ENCODE results near the gene MTHFR.

MTHFR gene

DNA sequence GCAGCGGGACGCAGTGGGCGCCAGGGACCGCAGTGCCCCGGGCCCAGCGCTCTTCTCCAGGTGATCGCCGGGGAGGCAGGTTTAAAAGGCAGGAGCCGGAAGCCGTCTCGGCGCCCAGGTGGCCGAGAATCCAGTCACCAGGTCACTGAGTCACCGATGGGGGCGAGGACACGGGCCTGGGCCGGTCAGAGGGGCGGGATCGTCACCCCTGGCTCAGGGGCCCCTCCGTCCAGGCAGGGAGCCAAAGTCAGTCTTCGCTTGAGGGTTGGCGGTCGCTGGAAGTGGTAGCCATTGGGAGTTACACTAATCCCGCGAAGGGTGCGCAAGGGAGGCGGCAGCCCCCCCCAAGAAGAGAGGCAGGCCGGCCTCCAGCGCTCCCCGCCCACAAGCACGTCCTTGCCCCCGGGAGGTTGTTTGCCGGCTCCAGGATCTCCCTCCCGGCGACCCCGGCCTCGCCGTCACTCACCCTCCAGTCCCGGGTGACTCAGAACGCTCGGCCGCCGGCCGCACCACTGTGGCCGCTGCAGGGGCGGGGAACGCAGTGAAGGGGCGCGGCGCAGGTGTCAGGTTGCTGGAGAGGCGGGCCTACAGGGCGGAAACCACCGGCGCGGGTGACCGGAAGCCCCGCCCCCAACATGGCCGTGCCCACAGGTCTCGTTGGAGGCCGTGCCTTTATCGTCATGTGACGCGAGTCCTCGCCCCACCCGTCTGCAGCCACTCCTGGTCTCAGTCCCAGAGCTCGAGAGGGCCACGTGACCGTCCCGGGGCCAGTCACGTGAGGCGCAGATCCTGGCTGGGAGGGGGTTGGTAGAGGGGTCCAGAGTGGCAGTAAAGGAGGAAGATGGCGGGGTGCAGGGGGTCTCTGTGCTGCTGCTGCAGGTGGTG, at the start of gene MTHFR, which contains the start of gene CLCN6:
Gene MTHFR, minus strand, starts transcription at position 543 of the 885 bp plus-strand sequence. CDS start 2,848 bp downstream, outside the sequence.
Gene CLCN6, plus strand, starts transcription at position 770 of the 885 bp plus-strand sequence. Its CDS starts 72 bp downstream, at position 842.
- peak; percentile 95 to 96 for DNase-seq (ENCODE audit: low read depth in 2 of 2)

DNA sequence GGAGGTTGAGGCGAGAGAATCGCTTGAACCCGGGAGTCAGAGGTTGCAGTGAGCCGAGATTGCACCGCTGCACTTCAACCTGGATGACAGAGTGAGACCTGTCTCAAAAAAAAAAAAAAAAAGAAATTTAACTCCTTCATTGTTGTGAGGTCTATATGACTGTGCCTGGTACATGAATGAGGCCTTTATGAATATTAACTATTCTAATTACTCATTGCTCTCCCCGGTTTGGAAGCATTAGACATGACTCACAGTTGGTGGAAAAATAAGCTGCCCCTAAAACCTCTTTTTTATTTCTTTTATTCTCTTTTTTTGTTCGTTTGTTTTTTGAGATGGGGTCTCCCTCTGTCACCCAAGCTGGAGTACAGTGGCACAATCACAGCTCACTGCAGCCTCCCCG, 49.7 kb upstream of the MTHFR start:
- DNase-seq (ENCODE audit: low read depth in 2 of 2), result no peak

DNA sequence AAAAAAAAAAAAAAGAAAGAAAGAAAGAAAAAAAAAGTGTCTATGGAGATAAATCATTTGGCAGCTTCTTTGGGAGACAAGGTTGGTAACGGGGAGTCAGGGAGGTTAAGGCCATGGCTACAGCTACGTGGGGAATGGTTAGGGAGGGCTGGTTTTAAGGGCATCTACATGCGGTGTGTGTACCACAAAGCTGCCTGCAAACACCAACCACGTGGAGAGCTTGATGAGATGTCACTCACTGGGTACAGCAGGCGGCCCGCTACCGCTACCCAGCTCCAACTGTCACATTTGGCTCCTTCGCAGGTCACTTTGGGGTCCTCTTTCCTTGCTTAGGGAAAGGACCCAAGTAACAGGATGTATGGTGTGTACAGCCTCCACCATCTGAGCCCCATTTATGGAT, 48.8 kb upstream of the MTHFR start:
- no peak for DNase-seq (ENCODE audit: low read depth in 2 of 2)

DNA sequence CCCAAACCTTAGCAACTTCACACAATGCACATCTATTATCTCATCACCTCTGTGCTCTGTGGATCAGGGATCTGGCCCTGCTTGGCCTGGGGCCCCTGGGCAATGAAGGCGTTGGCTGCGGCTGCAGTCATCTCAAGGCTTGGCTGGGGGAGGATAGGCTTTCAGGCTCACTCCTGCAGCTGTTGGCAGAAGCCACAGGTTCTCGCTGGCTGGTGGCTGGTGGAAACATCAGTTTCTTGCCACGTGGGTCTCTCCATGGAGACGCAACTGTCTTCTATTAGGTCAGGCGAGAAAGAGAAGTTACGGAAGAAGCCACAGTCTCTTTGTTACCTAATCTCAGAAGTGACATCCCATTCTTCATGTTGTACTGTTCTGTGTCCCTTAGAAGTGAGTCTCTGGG, 45.4 kb upstream of the MTHFR start:
- no peak for DNase-seq (ENCODE audit: low read depth in 2 of 2)

DNA sequence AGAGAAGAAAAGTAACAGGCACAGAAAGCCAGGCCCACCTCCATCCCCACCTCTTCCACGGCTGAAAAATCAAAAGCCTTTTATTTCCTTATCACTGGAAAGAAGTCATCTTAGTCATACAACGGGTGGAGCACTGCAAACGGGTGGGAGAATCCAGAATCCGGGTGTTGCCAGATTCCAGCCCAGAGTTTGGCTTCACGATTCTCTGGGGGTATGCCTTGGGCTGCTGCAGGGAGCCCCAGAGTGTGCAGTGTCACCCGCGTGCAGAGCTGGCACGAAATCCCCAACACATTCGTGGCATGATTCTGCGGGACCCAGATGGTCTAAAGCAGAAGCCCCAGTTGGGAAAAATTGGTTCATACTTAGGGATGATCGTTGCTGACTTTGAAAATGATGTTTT, 44.4 kb upstream of the MTHFR start:
- no peak for DNase-seq (ENCODE audit: low read depth in 2 of 2)

DNA sequence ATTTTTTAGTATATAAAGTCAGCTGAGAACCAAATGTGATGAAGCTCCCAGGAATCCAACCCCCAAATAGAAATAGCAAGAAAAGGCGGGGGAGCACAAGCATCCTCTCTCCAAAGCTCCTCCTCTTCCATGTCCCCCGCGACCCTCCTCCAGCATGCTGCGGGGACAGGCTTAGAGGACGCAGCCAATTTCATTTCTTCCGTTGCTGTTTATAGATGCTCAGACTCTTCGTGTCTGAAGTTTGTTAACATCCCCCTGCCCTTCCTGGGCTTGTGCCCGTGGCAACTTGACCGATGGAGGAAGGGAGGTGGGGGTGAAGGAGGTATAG, 42.6 kb upstream of the MTHFR start:
- no peak for DNase-seq (ENCODE audit: low read depth in 2 of 2)

DNA sequence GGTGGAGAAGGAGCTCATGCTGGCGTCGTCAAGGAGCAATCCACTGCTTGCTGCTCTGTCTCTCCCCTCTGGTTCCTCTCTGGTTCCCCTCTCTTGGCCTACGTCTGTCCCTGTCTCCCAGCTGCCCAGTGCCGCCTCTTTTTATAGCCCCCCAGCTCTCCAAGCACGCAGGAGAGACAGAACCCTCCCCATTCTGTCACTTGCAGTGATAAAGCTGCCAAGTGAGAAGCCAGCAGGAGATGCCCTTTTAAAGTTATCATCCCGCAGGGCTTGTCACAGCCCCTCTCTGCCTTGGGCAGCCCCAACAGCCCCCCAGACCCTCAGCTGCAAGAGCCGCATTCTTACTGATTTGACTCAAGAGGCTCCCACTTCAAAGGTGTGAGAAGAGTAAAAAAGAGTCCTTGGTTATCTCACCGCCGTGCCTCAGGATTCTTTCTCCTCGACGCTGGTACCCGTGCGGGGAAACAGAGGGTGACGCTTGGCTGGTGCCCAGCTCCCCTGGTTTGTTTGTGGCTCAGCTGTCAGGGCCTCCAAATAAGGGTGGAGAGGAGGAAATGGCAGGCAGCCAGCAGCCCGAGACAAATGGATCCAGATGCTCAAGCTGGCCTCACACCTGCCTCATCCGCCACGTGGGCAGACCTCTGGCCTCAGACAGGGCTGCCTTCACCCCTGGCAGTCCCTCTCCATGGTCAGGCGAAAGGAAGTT, 42.1 kb upstream of the MTHFR start, which contains the start of gene NPPA:
Gene NPPA, minus strand, starts transcription at position 117 of the 706 bp plus-strand sequence. Its CDS starts 99 bp downstream, at position 18.
- DNase-seq (ENCODE audit: low read depth in 2 of 2), result no peak

DNA sequence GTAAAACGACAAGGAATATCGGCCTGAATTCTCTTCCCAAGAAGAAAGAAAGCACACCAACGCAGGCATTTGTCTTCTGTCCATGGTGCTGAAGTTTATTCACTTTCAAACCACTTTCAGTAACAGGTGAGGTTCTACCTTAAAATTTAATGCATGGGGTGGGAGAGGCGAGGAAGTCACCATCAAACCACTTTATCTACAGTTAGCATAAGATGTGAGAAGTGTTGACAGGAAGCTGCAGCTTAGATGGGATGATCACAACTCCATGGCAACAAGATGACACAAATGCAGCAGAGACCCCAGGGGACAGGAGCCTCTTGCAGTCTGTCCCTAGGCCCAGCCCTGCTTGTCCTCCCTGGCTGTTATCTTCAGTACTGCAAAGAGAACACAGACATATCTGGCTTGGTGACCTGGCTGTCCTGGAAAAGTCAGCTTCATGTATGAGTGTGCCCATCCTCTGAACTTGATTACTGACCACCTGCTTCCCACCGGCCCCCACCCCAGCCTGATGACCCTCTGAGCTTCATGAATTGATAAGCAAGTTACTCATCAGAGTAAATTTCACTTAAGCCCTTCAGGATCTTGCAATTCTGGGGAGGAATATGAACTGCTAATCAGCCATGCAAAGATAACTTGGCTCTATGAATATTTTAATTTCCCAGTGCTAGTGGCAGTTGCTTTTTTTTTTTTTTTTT, 40.0 kb upstream of the MTHFR start:
- DNase-seq (ENCODE audit: low read depth in 2 of 2), result no peak

DNA sequence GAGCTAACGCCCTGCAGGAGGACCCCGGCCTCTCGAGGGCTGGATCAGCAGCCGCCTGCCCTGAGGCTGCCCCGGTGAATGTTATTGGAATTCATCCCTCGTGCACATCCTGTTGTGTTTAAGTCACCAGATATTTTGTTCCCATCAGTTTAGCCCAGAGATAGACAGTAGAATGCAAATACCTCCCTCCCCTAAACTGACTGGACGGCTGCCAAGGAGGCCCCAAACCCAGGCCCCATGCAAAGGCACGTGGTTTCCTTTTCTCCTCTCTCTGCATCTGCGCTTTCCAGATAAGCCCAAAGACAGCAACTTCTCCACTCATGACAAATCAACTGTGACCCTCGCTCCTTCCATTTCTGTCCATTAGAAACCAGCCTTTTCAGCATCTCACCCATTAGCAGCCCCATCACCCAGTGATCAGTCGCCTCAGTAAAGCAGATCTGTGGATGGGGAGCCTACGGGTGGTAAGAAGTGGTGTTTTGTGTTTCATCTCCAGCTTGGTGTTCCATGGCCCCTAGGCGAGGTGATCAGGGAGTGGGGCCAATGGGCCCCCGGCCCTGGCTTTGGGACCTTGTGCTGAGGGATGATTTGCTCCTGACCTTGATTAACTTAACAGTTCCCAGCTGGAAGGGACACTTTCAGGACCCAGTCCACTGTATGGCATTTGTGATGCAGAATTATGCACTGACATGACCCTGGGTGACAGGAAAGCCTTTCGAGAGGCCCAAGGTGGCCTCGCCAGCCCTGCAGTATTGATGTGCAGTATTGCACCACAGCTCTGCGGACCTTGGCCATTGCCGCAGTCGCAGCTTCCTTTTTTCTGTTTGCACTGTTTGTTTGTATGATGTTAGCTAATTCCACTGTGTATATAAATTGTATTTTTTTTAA, 36.6 kb upstream of the MTHFR start:
- DNase-seq (ENCODE audit: low read depth in 2 of 2), result no peak

DNA sequence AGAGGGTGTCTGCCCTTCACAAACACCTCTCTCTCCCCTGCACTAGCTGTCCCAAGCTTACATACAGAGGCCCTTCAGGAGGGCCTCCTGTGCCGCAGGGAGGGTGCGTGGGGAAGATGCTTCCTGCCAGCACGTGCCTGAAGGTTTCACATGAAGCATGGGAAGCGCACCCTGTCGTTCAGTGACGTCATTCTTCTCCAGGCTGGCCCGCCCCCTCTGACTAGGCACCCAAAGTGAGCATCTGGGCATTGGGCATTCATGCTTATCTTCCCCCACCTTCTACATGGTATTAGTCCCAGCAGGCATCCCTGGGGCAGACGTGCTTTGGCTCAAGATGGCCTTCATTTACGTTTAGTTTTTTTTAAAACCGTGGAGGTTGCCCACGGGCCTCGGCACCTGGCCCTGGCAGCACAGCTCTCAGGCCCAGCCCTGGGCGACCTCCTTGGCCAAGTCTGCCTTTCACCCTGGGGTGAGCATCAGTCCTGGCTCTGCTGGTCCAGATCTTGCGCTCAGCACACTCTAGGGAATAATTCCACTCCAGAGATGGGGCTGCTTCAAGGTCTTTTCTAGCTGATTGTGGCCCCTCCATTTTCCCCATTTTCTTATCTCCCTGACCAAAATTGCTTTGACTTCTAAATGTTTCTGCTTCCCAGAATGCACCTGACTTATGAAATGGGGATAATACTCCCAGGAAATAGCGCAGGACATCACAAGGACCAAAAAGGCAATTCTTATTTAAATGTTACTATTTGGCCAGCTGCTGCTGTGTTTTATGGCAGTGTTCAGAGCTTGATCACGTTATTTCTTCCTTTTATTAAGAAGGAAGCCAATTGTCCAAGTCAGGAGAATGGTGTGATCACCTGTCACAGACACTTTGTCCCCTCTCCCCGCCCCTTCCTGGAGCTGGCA, 35.7 kb upstream of the MTHFR start:
- no peak for DNase-seq (ENCODE audit: low read depth in 2 of 2)

DNA sequence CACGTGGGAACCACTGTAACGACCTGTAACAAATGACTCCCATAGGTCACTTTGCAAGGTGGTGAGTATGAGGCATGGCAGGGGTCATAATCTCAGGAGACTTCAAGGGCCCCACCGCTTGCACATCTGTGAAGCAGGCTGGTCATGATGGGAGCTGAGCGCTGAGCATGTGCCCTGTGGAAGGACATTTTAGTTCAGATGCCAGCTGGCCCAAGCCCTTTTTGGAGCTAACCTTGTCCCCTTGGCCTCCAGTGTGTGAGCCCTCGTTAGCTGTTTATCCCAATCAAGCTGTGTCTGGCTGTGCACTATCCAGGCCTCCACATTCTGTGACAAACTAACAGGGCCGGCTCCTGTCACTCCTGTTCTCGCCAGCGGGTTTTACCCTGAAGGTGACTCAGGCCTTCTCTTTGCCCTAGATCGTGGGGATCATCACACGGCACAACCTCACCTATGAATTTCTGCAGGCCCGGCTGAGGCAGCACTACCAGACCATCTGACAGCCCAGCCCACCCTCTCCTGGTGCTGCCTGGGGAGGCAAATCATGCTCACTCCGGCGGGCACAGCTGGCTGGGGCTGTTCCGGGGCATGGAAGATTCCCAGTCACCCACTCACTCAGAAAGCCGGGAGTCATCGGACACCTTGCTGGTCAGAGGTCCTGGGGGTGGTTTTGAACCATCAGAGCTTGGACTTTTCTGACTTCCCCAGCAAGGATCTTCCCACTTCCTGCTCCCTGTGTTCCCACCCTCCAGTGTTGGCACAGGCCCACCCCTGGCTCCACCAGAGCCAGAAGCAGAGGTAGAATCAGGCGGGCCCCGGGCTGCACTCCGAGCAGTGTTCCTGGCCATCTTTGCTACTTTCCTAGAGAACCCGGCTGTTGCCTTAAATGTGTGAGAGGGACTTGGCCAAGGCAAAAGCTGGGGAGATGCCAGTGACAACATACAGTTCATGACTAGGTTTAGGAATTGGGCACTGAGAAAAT, 34.3 kb upstream of the MTHFR start:
- DNase-seq (ENCODE audit: low read depth in 2 of 2), result no peak

DNA sequence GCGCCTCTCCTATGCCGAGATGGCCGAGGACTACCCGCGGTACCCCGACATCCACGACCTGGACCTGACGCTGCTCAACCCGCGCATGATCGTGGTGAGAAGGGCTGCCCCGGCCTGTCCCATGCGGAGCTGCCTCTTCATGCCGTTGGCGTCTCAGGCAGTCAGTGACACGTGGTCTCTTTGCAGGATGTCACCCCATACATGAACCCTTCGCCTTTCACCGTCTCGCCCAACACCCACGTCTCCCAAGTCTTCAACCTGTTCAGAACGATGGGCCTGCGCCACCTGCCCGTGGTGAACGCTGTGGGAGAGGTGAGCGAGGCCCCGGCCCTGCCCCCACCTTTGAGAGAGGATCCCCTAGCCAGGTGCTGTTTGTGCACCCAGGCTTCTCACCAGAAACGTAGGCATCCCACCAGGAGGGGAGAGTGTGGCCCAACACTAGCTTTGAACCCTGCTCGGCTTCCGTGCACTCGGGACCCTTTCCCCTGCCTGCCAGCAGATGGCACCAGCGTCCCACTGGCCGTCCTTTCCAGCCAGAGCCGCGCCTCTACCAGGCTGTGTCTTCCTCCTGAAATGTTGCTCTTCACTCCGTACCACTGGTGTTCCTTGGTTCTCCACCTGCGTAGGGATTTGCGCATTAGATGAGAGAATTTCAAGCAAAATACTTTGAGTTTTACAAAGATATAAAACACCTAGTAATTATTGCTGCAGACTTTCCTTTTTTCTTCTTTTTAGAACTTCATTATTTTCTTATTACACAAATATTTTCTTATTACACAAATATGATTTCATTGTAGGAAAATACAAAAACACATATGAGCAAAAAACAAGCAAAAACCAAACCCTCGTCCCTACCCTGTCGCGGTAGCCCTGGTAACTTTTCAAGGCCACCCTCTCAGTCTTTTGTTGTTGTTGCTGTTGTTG, 32.8 kb upstream of the MTHFR start:
- DNase-seq (ENCODE audit: low read depth in 2 of 2), result peak; percentile 32 to 35

DNA sequence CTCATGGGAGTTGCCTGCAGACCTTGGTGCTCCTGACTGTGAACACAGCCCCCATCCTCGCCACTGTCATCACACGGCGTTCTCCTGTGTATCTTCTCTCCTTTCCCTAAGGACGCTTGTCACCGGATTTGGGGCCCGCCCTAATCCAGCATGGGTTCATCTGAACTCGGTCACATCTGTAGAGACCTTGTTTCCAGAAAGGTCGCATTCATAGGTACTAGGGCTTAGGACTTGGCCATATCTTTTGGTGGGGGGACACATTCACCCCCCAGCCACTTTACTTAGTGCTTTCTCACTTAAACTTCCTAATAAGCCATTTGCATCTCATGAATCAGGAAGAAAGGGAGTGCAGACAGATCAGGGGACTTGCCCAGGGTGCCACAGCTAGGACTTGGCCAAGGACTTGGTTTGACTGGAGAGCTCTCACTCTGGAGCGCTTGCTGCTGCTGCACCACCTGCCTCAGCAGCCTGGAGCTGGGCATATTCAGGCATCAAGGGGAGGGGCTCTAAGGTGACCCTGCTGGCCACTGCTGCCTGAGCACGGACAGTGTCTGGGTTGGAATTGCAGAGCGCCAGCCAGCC, 32.1 kb upstream of the MTHFR start:
- DNase-seq (ENCODE audit: low read depth in 2 of 2), result no peak

DNA sequence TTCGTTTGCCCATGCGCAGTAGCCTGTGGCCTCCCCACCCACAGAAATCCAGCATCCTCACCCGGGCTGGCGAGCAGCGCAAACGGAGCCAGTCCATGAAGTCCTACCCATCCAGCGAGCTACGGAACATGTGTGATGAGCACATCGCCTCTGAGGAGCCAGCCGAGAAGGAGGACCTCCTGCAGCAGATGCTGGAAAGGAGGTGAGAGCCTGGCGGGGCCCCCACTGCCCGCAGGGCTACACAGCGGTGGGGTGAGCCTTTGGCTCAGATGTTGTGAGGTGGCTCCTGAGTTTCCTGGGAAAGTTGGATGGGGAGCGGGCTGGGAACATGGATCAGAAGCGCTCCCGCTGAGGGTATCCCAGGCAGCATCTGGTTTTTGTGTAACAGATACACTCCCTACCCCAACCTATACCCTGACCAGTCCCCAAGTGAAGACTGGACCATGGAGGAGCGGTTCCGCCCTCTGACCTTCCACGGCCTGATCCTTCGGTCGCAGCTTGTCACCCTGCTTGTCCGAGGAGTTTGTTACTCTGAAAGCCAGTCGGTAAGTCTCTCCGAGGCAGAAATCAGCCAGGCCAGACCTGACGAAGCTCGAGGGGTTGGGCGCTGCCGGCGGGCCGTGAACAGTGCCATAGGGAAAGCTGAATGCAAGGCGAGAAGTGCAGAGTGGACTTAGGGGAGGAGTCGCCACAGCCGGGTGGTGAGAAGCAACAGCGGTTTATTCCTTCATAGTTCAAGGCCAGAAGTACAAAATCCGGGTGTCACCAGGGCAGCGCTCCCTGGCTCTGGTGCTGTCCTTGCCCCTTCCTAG, 31.4 kb upstream of the MTHFR start:
- DNase-seq (ENCODE audit: low read depth in 2 of 2), result no peak

DNA sequence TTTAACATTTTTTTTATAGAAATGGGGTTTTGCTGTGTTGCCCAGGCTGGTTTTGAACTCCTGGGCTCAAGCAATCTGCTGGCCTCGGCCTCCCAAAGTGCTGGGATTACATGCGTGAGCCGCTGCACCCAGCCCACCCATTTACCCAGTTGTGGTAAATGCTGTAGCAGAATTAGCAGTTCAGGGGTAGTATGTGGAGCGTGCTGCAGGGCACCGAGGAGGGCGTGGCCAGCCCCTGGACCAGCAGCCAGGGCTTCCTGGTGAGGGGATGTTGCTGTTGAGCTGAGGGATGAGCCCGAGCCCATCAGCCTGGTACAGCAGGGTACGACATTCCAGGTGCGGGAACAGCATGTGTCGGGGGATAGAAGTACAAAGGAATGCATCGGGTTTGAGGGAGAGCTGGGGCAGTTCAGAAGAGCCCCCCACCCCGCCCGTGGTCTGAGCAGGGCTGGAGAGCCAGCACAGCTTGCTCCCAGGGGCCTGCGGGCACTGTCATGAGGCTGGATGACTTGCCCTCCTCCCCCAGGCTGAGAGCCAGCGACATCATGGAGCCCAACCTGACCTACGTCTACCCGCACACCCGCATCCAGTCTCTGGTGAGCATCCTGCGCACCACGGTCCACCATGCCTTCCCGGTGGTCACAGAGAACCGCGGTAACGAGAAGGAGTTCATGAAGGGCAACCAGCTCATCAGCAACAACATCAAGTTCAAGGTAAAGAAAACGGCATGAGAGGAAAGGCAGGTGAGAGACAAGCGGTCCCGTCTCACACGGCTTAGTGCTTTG, 29.9 kb upstream of the MTHFR start:
- no peak for DNase-seq (ENCODE audit: low read depth in 2 of 2)

DNA sequence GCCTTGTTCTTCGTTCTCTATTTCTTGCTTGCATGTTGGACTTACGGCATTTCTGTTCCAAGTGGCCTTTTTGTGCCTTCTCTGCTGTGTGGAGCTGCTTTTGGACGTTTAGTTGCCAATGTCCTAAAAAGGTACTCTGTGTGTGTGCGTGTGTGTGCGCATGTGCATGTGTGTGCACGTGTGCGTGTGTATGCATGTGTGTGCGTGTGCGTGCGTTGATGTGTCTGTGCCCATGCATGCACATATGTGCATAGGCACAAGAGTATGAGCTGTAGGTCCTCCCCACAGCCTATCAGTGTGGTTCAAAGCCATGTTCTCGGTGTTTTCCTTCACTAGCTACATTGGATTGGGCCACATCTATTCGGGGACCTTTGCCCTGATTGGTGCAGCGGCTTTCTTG, 28.1 kb upstream of the MTHFR start:
- DNase-seq (ENCODE audit: low read depth in 2 of 2), result no peak

Data from stimulated activated CD8-positive, alpha-beta memory T cell treated with anti-CD3 and anti-CD28 coated beads, Interleukin-15, amount 100 ng/mL, for 4 hours (primary cell).